ENCODE data around the gene PPP4R4. TPM values are rescaled to one million over a fixed set of nuclear protein-coding genes. Genes with fewer than 3 reads are reported as not detected.

The PPP4R4 gene
- total and polyA plus RNA-seq, 2 experiments from 2014 or later, result 3.0 to 11.1 TPM

- no peaks in the 10 kb centered on the region for H3K79me2 ChIP-seq (replicated peaks; ENCODE audit: insufficient read depth)
- DNase-seq (ENCODE audit: low spot score) (no peak), ATAC-seq (no peak)
- Mint-ChIP-seq H3K27ac (no peak overlapping the region), H3K4me1 (peaks cover 8% of the 10 kb centered on the region), H3K36me3 (ENCODE audit: low read depth) (no peaks in the 10 kb centered on the region; the same call in 2 of the 3 replicates), H3K4me3 (no peak overlapping the region), H3K27me3 (ENCODE audit: insufficient read depth, low read depth, poor library complexity) (peaks cover 5% of the 10 kb centered on the region), H3K9me3 (peaks cover 7% of the 10 kb centered on the region; the same call in 1 of the 3 replicates)
- no peaks in the 10 kb centered on the region for H4K20me1 ChIP-seq (replicated peaks; ENCODE audit: insufficient read depth)
- H2AFZ ChIP-seq, result no peak overlapping the region
- no peak overlapping the region for H3K27ac ChIP-seq (ENCODE audit: low read depth)
- H3K27me3 ChIP-seq (ENCODE audit: insufficient read depth), result no peaks in the 10 kb centered on the region
- H3K36me3 ChIP-seq (ENCODE audit: insufficient read depth), result no peaks in the 10 kb centered on the region
- H3K9me2 ChIP-seq (ENCODE audit: insufficient read depth), result peaks cover under 1% of the 10 kb centered on the region; the same call in 1 of the 2 replicates
- TF ChIP-seq ZNF114 (CRISPR knock-in tag; IDR thresholded peaks at IDR 0.05) (no peak), POLR2AphosphoS5 (IDR thresholded peaks at IDR 0.05; ENCODE audit: low read depth) (no peak), JUNB (IDR thresholded peaks at IDR 0.05; ENCODE audit: unreplicated experiment) (no peak), CTCF (conservative IDR thresholded peaks at IDR 0.05; ENCODE audit: low read depth in 2 of 2) (no peak), EZH2 (IDR thresholded peaks at IDR 0.05; ENCODE audit: low read depth, unreplicated experiment) (no peak)
- TF ChIP-seq, protein P1, sequence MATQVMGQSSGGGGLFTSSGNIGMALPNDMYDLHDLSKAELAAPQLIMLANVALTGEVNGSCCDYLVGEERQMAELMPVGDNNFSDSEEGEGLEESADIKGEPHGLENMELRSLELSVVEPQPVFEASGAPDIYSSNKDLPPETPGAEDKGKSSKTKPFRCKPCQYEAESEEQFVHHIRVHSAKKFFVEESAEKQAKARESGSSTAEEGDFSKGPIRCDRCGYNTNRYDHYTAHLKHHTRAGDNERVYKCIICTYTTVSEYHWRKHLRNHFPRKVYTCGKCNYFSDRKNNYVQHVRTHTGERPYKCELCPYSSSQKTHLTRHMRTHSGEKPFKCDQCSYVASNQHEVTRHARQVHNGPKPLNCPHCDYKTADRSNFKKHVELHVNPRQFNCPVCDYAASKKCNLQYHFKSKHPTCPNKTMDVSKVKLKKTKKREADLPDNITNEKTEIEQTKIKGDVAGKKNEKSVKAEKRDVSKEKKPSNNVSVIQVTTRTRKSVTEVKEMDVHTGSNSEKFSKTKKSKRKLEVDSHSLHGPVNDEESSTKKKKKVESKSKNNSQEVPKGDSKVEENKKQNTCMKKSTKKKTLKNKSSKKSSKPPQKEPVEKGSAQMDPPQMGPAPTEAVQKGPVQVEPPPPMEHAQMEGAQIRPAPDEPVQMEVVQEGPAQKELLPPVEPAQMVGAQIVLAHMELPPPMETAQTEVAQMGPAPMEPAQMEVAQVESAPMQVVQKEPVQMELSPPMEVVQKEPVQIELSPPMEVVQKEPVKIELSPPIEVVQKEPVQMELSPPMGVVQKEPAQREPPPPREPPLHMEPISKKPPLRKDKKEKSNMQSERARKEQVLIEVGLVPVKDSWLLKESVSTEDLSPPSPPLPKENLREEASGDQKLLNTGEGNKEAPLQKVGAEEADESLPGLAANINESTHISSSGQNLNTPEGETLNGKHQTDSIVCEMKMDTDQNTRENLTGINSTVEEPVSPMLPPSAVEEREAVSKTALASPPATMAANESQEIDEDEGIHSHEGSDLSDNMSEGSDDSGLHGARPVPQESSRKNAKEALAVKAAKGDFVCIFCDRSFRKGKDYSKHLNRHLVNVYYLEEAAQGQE (IDR thresholded peaks at IDR 0.05; ENCODE audit: unreplicated experiment), result no peak
- TF ChIP-seq, protein P2, sequence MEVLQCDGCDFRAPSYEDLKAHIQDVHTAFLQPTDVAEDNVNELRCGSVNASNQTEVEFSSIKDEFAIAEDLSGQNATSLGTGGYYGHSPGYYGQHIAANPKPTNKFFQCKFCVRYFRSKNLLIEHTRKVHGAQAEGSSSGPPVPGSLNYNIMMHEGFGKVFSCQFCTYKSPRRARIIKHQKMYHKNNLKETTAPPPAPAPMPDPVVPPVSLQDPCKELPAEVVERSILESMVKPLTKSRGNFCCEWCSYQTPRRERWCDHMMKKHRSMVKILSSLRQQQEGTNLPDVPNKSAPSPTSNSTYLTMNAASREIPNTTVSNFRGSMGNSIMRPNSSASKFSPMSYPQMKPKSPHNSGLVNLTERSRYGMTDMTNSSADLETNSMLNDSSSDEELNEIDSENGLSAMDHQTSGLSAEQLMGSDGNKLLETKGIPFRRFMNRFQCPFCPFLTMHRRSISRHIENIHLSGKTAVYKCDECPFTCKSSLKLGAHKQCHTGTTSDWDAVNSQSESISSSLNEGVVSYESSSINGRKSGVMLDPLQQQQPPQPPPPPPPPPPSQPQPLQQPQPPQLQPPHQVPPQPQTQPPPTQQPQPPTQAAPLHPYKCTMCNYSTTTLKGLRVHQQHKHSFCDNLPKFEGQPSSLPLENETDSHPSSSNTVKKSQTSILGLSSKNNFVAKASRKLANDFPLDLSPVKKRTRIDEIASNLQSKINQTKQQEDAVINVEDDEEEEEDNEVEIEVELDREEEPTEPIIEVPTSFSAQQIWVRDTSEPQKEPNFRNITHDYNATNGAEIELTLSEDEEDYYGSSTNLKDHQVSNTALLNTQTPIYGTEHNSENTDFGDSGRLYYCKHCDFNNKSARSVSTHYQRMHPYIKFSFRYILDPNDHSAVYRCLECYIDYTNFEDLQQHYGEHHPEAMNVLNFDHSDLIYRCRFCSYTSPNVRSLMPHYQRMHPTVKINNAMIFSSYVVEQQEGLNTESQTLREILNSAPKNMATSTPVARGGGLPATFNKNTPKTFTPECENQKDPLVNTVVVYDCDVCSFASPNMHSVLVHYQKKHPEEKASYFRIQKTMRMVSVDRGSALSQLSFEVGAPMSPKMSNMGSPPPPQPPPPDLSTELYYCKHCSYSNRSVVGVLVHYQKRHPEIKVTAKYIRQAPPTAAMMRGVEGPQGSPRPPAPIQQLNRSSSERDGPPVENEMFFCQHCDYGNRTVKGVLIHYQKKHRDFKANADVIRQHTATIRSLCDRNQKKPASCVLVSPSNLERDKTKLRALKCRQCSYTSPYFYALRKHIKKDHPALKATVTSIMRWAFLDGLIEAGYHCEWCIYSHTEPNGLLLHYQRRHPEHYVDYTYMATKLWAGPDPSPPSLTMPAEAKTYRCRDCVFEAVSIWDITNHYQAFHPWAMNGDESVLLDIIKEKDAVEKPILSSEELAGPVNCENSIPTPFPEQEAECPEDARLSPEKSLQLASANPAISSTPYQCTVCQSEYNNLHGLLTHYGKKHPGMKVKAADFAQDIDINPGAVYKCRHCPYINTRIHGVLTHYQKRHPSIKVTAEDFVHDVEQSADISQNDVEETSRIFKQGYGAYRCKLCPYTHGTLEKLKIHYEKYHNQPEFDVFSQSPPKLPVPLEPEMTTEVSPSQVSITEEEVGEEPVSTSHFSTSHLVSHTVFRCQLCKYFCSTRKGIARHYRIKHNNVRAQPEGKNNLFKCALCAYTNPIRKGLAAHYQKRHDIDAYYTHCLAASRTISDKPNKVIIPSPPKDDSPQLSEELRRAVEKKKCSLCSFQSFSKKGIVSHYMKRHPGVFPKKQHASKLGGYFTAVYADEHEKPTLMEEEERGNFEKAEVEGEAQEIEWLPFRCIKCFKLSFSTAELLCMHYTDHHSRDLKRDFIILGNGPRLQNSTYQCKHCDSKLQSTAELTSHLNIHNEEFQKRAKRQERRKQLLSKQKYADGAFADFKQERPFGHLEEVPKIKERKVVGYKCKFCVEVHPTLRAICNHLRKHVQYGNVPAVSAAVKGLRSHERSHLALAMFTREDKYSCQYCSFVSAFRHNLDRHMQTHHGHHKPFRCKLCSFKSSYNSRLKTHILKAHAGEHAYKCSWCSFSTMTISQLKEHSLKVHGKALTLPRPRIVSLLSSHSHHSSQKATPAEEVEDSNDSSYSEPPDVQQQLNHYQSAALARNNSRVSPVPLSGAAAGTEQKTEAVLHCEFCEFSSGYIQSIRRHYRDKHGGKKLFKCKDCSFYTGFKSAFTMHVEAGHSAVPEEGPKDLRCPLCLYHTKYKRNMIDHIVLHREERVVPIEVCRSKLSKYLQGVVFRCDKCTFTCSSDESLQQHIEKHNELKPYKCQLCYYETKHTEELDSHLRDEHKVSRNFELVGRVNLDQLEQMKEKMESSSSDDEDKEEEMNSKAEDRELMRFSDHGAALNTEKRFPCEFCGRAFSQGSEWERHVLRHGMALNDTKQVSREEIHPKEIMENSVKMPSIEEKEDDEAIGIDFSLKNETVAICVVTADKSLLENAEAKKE (CRISPR knock-in tag; IDR thresholded peaks at IDR 0.05), result no peak
- no peak overlapping the region for H3K4me3 ChIP-seq
- peaks cover 11% of the 10 kb centered on the region; the same call in 1 of the 2 replicates for H3K4me1 ChIP-seq (ENCODE audit: insufficient read depth)
- H3F3A ChIP-seq (replicated peaks; ENCODE audit: low read depth), result no peaks in the 10 kb centered on the region
- no peak overlapping the region for H3K4me2 ChIP-seq
These were observed 48.3 kb upstream of the PPP4R4 start for GRCh38 chr14:94125659-94126418.

All from GM23338 (cell line).